GM18520 (cell line): Measurements from ENCODE around the gene ABCC12.
"Not testable (repeated sequence)": the region's sequence is repeated elsewhere in the genome, so short reads cannot be mapped to it uniquely, and the experiment has no call there.

Experiments
- ATAC-seq: cut with Tn5 transposase; IDR thresholded peaks from one replicate; pipeline ENCODE4 v1.9.1; 2021; ENCODE audit not compliant: unreplicated experiment

ABCC12 gene

DNA sequence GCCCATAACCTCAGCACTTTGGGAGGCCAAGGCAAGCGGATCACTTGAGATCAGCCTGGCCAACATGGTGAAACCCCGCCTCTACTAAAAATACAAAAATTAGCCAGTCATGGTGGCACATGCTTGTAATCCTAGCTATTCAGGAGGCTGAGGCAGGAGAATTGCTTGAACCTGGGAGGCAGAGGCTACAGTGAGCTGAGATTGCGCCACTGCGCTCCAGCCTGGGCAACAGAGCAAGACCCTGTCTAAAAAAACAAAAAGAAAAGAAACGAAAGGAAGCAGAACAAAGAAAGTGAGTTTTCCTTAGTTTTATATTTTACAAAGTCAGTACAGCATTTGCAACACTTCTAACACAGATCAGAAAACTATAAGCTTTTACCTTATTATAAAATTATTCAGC is 10.8 kb upstream of the ABCC12 start:
- not testable (repeated sequence) for ATAC-seq

DNA sequence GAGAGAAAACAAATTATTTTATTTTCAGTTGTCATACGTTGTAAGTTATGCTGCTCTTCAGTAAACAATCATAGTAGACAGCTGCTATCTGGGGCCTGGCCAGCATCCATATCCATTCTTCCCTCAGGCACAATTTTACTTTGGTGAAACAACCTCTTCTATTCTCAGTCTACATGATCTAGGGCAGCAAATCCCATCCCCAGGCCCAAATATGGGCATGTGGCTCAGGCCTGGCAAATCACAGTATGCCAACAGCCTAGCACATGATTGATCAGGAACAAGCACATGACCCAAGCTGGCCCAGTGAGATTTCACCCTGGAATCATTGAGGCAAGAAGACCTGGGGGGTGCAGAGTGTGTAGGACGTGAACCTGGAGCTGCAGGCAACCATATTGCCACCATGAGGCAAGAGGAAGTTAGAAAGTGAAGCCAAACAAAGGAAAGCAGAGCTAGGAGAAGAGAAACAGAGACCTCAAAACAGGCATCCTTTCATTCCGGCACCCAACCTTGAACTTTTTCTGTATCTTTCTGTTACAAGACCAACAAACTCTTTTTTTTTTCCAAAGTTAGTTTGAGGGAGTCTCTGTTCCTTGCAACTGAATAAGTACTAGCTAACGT is 10.3 kb upstream of the ABCC12 start:
- ATAC-seq = no peak

DNA sequence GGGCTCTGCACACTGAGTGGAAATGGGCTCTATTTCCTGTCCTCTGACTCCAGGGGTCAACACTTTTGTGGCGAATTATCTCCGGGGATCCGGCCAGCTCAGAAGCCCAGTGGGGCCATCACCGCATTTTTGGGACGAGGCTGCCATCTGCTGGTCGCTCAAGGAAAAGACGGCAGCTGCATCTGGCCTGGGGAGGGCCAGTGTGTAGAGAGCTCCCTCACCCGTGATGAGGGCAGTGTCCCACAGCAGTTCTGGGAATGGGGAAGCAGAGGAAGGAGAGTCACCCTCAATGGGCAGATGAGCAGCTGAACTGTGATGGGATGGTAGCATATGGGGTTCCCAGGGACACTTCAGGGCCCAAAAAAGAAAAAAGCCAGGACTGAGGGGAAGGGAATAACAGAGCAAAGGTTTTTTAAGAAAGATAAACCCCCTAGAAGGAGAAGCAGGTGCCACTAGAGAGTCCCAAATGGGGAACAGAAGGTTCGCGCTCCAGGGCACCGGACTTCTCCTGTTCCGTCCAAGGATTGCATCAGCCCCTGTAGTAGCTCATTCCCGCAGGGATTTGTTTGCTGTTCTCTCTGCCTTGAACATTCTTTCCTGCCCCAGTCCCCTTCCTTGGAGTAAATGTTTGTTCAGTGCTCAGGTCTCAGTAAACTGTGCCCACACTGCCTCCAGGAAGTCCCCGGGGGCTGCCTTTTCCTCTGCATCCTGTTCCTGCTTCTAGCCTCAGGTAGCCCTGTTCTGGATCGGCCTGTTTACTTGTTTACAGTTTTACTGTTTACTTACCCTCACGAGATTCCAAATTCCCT is 9.3 kb upstream of the ABCC12 start:
- no peak for ATAC-seq

DNA sequence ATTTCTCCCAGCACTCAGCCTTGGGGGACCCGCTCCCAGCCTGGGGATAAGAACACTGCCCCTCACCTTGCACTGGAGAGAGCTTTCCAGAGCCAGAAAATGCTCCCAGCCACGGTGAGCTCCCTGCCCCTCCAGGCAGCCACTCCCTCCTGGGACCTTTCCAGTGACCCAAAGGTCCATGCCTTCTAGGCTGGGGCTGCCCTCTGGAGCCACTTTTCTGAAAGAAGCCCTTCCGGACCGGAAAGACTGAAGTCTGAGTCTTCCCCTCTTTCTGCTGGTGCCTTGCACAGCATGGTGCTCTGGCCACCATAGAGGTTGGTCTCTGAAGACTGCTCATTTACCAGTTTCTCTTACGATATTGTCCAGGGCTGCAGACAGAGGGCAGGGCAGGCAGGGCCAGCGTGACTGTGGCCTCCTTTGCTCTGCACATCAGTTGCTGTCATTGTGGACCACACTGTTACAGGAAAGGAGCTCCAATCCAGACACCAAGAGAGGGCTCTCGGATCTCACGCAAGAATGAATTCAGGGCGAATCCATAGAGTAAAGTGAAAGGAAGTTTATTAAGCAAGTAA is 7.1 kb upstream of the ABCC12 start:
- ATAC-seq = no peak

DNA sequence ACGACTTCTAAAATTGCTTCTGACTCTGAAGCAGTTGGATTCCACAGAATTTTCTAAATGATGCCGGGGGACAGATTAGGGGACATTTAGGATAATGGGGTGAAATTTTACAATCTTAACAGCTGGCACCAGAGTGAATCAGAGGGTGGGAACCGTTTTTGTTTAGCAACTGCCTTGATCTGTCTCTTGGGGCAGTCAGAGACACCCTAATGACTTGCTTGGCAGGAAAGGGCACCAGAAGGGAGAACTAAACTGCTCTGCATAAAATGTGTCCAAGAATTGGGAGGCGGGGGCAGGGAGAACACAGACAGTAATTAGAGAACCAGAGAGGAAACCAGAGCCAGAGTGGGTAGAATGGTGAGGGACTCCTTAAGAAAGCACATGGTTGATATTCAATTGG is 6.1 kb upstream of the ABCC12 start:
- ATAC-seq = no peak

DNA sequence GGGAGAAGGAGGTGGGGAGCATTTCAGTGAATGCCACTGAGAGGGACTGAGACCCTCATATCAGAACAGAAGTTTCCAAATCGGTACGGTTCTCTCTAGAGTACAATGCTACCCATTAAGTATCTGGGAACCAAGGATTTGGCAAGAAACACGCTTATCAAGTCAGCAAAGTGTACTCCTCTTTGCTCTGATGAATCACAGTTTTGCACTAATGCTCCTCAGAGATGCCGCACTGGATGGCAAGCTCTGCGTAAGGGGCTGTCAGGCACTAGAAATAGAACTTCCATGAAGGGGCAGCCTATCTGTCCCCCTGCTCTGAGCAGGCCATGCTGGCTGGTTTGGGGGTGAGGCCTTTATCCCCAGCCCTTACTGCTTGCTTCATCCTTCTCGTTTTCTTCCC is 4.8 kb upstream of the ABCC12 start:
- no peak for ATAC-seq

DNA sequence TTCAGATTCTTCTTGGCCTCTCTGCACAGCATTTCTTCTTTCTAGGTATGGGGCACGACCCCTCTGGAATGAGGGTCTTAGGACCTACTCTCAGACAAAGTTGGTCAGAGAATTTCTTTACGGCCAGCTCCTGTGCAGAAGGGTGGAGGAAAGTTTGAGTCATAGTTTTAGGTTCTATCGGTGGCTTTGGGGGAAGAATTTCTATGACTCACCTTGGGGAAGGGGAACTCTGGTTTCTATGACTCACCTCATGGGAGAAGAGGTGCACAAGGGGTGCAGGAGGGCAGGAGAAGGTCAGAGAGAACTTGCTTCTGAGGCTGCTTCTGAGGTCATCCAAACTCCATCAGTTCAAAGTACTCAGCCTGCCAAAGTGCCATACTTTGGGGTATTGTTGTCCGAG is 2.5 kb upstream of the ABCC12 start:
- peak; percentile 71 for ATAC-seq

DNA sequence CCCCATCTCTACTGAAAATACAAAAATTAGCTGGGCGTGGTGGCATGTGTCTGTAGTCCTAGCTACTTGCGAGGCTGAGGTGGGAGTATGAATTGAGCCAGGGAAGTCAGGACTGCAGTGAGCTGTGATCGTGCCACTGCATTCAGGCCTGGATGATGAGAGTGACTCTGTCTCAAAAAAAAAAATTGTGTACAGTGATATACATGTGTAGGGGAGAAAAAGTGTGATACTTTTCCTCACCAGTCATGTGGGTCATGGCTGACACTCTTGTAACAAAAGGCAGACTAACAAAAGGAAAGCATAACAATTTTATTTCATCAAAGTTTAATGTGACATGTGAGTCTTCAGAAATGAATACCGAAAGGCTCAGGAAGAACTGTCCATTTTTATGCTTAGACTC is 2.0 kb upstream of the ABCC12 start:
- ATAC-seq = no peak

DNA sequence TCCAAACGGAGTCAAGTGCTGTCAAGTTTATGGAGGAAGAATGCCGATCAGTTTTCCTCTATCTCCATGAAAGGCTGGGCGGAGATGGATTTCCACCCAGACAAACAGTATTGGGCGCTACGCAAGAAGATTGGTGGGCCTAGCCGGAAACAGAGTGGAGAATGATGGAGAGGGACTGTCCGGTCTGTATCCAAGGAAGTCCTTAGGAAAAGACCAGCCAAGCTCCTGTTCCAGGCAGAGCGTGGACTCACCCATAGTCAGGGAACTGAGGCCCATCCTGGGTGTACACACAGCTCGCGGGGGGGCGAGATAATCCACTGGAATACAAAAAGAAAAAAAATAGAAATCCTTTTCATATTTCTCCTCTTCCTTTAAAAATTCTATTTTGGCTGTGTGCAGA is 1.5 kb upstream of the ABCC12 start:
- ATAC-seq = no peak

DNA sequence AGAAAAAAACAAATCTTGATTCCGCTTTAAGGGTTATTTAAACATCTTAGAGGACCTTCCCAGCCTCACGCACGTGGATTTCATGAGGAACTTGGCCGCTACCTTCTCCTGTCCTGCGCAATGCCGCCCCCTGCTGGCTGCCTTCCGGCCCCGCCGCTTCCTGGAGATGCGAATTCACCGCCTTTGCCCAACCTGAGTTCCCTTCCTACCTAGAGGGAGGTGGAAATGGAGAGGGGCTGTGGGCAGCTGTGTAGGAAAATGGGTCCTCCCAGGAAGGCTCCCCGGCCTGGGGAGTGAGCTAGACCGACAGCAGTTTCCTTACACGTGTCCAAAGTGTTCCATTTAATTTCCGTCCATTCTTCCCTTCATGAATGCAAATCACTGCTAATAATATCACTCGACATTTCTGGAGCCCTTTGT is 1.0 kb upstream of the ABCC12 start:
- ATAC-seq = peak; percentile 34

DNA sequence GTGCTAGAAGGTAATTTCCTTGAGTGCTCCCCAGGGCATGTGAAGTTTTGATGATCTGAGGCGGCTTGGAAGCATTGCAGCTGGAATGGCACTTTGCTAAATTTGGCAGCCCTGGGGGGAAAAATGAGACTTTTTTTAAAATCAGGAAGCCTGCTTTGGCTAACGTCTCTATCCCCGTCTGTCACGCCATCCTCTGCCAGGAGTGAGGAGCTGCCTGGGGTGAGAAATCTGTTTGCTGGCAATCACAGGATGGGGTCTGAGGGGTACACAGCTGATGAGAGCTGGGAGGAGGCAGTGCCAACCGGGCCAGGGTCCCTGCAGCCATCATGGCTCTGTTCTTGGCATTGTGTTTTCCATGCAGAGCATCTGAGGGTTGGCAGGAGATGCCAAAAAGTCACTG is 2.0 kb downstream of the ABCC12 start:
- no peak for ATAC-seq

DNA sequence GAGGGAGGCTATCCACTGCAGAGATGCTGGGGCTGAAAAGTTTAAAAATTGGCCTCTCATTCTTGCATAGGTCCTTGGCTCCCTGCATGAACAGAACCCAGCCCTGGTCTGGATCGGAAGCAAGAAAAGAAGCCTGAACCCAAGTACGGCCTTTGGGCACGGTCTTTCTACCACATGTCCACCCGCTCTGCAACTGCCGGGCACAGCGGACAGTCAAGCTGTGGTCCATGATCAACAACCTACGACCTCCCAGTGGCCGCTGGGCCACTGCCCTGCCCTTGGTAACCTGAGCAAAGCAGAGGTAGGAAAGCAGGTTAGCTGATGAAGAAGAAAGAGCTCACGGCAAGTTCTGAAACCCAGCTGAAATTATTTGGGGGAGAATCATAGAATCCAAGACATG is 3.6 kb downstream of the ABCC12 start:
- no peak for ATAC-seq

DNA sequence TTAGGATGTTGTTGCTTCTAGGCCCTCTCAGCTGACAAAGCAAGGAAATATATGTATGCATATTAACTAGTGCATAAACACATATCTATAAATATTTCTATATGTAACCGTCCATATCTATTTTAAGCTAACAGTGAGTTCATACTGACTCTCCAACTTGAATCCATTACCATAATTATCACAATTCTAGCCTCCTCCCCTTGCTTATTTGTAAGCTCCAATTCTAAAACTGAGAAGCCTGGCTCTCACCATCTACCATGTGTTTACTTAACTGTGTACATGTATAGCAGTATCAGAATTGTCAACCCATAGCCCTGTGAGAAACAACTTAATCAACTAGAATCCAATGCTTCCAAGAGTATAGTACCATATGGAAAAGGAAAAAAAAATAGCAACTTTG is 5.1 kb downstream of the ABCC12 start:
- no peak for ATAC-seq

DNA sequence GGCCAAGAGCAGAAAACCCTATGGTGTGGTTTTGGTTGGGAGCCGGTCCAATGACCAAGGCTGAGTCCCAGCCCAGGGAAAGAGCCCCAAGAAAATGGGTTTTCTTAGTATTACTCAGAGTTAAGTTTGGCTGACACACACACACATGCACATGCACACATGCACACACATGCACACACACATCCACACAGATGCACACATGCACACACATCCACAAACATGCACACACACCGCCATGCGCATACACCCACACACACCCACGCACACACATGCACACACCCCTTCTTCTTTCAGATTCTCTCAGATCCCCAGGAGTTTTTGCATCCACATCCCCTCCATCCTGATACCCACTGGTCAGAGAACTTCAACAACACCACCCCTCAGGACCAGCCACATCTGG is 9.1 kb downstream of the ABCC12 start:
- ATAC-seq = no peak

DNA sequence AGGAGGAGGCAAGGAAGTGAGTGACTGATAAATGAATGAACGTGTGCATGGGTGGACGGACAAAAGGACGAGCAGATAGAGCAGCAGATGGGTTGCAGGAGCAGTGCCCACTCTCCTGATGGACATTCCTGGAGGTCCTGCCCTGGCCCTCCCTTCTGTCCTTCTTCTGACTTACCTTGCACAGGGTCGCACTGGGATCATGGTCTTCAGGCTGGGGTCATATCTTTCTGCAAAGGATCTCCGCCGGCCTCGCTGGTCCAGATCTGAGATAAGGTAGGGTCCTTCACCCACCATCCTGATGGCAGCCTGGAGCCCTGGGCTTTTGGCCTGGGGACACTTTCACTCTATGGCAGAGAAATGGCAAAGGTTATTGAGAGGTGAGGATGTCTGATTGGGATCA is 9.7 kb downstream of the ABCC12 start:
- ATAC-seq = no peak

DNA sequence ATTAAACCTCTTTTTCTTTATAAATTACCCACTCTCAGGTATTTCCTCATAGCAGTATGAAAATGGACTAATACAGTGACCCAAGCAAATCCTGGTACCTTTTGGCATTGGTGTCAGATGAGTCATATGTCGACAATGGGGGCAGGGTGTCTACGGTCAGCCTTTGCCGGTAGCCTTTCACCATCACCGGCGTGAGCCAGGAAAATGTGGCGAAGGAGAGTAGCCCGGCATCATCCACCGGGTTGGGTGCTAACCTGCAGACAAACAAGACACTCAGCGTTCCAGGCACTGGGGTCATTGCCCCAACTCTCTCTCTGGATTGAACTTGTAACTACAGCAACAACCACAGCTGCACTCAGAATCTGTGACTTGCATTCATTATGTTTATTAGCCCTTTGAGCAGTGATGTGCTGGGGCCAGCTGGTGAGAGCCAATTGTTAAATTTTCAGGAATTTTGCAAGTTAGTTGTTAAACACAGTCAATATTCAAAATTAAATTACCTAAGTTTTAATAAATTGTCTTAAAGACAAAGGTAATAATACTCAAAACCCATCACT is 11.9 kb downstream of the ABCC12 start:
- no peak for ATAC-seq

DNA sequence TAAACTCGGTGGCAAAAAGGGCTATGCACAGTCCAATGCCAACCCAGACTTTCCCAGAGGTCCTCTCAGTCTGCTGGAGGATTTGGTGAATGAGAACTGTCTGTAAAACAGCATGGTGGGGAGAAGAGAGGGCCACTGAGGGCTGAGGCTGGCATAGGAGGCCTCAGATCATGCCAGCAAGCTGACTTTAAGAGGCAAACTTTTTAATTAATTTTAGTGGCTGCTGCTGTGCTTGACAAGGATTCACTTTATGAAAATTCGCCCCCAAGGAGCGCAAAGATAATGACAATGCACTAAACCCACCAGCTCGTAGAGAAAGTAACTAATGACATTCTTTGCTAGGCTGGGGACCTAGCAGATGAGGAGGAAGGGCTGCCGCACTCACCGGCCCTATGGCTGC is 15.0 kb downstream of the ABCC12 start:
- ATAC-seq = no peak

DNA sequence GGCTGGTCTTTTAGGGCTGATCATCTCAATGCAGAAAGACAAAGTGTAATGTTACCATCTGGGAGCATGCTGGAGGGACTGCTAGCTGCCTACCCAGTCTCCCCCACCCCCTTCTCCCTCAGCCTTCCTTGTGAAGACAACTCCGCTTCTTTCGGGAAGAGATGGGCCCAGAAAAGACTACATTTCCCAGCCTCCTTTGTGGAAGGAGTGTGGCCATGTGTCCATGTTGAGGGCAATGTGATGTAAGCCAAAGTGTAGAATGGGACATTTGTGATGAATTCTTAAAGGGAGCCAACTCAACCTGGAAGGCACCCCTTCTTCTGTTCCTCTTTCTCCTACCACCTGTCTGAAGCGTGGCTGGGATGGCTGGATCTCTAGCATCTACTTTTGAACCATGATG is 16.3 kb downstream of the ABCC12 start:
- ATAC-seq = no peak

DNA sequence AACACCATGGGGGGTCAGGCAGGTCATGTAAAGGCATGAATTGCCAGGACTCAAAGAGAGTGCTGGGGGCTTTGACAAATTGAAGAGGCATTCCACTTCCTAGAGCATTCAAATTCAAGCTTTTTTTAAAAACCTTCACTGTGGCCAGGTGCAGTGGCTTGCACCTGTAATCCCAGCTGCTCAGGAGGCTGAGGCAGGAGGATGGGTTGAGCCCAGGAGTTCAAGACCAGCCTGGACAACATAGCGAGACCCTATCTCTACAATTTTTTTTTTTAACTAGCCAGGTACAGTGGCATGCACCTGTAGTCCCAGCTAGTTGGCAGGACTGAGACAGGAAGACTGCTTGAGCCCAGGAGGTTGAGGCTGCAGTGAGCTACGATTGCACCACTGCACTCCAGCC is 17.2 kb downstream of the ABCC12 start:
- ATAC-seq = no peak

DNA sequence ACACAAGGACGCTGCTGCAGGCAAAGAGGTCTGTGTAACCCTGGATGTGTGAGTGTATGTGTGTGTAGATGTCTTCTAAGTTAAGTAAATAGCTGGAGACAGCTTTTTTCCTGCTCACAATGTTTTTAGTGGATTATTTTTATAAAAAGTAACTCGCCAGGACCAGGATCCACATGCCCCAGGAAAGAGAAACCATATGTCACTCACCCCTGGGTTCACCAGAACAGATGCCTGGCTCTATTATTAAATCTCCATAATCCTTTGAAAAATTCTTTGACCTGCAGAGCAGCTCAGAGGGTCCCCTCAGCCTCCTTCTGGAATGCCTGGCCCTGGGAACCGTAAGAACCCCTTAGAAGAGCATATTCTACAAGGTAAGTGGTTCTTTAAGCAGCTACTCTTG is 18.0 kb downstream of the ABCC12 start:
- ATAC-seq = no peak

DNA sequence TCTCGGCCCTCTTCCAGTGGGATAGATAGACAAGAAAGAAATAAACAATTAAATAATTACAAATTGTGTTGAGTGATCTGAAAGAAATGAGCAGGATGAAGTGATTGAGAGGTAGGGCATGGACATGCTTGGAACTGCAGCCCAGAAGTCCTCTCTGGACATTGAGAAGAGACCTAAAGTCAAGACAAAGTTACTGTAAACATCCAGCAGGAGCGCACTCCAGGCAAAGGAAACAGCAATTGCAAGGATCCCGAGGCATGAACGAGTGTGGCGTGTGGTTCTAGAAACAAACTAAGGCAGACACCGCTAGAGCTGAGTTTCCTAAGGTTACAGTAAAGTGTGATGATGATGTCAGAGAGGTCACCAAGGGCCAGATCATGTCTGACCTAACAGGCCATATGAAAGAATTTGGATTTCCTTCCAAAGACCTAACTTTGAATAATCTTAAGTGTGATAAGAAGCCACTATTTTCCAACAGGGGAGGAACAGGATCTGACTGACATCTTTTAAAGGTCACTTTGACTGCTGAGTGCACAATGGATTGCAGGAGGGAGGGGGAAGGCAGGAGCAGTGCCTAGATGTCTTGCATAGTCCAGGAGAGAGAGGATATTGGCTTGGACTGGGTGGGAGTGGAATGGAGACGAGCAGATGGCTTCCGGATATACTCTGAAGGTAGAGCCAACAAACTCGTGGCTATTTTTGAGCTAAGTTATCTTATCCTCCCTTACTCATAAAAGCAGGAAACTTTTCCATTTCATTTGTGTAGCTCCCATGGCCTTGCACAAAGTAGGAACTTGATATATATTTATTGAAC is 19.0 kb downstream of the ABCC12 start:
- no peak for ATAC-seq
